Measurements from ENCODE around the gene AFAP1. TPM values are rescaled to one million over a fixed set of nuclear protein-coding genes. Genes with fewer than 3 reads are reported as not detected.
"Not testable (repeated sequence)": the region's sequence is repeated elsewhere in the genome, so short reads cannot be mapped to it uniquely, and the experiment has no call there.

The AFAP1 gene
- total RNA-seq, 1 donor from 2014 or later: 55.4 TPM

- DNase-seq (ENCODE audit: low read depth, low spot score): no peak
Measured at GRCh38 chr4:7947927-7948326, 8.3 kb upstream of the AFAP1 start.

GRCh38 chr4:7945709-7946380 is 6.2 kb upstream of the AFAP1 start:
- DNase-seq (ENCODE audit: low read depth, low spot score): no peak

GRCh38 chr4:7944599-7945220 is 5.0 kb upstream of the AFAP1 start:
- no peak for DNase-seq (ENCODE audit: low read depth, low spot score)

GRCh38 chr4:7943688-7944087 is 4.0 kb upstream of the AFAP1 start:
- not testable (repeated sequence) for DNase-seq (ENCODE audit: low read depth, low spot score)

DNA sequence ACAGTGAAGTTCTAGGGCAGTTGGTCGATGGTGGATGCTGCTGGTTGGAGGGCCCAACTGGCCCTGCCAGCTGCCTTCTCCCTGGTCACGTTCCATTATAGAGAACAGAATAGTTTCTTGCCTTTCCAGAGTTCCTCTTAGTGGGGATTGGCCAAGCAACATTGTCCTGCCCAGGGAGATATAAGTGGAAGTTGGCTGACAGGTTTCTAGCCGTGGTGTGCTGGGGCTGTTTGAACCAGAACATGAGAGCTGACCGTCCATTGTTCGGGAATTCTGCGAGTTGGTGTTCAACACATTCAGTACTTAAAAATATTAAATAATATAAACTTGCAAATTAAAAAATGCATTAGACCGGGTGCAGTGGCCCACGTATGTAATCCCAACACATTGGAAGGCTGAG is 3.5 kb upstream of the AFAP1 start:
- DNase-seq (ENCODE audit: low read depth, low spot score): no peak

- no peak for DNase-seq (ENCODE audit: low read depth, low spot score)
Measured at GRCh38 chr4:7941965-7942496, 2.4 kb upstream of the AFAP1 start.

- DNase-seq (ENCODE audit: low read depth, low spot score): no peak
Measured at GRCh38 chr4:7941111-7941964, 1.7 kb upstream of the AFAP1 start.

- no peak for DNase-seq (ENCODE audit: low read depth, low spot score)
Measured at GRCh38 chr4:7938609-7939376, 868 bp downstream of the AFAP1 start.

- DNase-seq (ENCODE audit: low read depth, low spot score): no peak
Measured at GRCh38 chr4:7938266-7938608, 1.4 kb downstream of the AFAP1 start.

DNA sequence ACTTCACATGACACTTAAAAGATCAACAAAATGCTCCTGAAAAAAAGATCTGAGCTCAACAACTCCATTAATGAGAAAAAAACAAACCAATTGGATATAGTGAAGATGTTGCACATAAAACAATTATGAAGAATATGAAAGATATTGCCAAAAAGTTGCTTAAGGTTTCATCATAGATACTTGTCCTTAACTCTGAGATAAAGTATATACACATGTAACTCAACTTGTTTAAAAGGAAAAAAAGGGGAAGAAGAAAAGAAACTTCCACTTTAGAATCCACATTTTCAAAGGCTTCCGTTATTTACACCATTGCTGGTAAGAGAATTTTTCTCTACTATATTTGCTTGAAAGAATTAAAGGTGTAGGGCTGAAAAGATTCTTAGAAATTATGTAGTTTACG is 2.7 kb downstream of the AFAP1 start:
- DNase-seq (ENCODE audit: low read depth, low spot score): no peak

GRCh38 chr4:7933651-7934510 is 5.8 kb downstream of the AFAP1 start:
- no peak for DNase-seq (ENCODE audit: low read depth, low spot score)

DNA sequence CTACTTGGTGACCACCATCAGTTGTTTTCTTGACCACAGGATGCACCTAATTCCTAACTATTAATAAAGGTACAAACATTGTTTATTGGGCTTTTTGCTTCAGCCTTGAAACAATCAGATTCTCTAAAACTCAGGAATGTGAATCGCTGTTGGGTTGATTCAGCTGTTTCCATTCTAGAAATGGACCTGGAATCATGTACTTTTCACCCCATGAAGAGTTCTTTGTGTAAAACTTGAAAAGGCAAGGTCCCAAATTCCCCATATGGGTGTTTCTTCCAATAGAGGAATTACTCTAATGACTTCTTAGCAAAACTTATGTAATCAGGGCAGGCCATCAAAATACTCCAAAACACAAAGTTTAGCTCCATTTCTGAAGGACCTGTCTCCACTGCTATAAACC is 7.4 kb downstream of the AFAP1 start:
- no peak for DNase-seq (ENCODE audit: low read depth, low spot score)

DNA sequence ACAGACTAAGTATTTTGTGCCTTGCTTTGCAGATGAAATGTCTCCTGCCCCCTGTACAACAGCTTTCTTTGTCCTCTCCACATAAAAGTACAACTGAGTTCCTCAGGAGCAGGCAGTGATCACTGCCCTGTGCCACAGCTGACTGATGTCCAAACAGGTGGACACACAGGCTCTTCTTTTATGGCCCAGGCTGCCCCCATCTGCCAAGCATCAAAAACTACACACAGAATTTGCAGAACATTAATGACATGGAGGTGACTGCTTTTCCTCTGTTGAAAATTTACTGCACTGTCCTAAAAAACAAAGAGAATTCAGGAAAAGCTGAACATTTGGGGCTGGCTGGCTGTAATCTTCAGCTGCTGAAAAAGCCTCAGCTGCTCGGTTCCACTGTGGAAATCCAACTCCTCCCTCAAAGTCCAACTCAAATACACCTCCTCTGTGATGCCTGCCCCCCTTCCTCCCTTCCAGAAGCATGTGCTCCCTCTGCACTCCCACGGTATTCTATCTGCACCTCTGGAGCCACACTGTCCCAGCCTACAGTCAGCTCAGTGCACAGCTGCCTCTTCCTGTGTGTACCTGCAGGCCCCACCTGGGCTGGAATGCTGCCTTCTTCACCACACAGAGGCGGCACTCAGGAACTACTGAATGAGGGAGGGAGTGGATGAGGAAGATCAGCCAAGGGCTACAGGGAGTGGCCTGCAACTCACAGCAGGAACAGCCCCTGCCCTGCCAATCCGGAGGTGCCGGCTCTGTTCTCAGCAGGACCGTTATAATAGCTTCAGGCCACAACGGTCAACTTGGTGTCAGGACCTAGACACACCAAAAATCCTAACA is 10.3 kb downstream of the AFAP1 start:
- DNase-seq (ENCODE audit: low read depth, low spot score): no peak

GRCh38 chr4:7928711-7929110 is 10.9 kb downstream of the AFAP1 start:
- no peak for DNase-seq (ENCODE audit: low read depth, low spot score)

GRCh38 chr4:7926822-7927221 is 12.8 kb downstream of the AFAP1 start:
- no peak for DNase-seq (ENCODE audit: low read depth, low spot score)

GRCh38 chr4:7924570-7924969 is 15.1 kb downstream of the AFAP1 start:
- no peak for DNase-seq (ENCODE audit: low read depth, low spot score)

GRCh38 chr4:7924163-7924562 is 15.5 kb downstream of the AFAP1 start:
- DNase-seq (ENCODE audit: low read depth, low spot score): no peak

GRCh38 chr4:7922466-7922865 is 17.2 kb downstream of the AFAP1 start:
- DNase-seq (ENCODE audit: low read depth, low spot score): no peak

DNA sequence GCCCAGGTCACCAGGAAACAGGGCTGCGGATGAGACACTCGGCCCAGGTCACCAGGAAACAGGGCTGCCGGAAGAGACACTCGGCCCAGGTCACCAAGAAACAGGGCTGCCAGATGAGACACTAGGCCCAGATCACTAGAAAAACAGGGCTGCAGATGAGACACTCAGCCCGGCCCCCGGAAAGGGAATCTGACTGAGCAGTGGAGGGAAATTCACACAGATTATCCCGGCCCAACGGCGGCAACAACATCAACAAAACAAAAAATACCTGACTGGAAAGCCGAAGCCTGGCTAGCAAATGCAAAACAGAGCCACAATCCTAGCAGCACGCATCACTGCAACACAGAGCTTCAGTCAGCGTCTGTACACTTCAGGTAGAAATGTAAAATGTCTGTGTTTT is 20.7 kb downstream of the AFAP1 start:
- no peak for DNase-seq (ENCODE audit: low read depth, low spot score)

GRCh38 chr4:7918187-7918586 is 21.5 kb downstream of the AFAP1 start:
- not testable (repeated sequence) for DNase-seq (ENCODE audit: low read depth, low spot score)

Measured in pulmonary artery endothelial cell (primary cell).